ENCODE results near the gene LILRA6.
"Not testable (repeated sequence)": the region's sequence is repeated elsewhere in the genome, so short reads cannot be mapped to it uniquely, and the experiment has no call there.

DNA sequence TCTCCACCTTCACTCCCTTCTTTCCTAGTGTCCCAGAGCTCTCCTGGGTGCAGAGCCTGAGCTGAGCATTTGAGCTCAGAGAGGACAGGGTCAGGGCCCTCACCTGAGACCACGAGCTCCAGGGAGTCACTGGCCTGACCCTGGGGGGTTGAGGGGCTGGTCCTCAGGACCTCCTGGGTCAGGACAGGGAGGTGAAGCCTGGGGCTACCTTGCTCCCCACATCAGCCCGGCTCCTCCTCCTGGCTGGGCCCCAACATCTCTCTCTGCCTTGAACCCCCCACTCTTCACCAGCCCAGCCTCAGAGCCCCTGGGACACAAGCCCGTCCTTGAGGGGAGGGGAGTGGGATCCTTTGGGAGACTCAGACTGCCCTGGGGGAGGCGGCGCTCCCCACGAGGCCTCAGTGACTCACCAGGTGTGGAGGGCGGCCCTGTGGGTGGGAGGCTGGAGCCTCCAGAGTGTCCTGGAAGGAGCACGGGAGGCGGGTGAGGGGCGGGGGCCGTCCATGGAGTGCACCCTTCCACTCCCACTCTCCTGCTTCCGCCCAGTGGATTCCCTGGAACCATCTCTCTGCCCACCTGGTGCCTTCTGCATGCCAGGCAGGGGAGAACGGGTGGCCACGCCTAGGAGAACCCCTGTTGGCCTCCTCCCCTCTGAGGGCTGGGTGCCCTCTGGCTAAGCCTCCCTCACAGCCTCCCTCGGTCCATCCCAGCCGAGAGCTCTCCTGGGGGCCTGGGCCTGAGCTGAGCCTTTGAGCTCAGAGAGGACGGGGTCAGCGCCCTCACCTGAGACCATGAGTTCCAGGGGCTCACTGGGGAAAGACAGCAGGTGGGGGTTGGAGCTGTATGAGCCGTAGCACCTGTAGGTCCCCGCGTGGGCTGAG, 2.9 kb downstream of the LILRA6 start:
- TF ChIP-seq, protein P1, sequence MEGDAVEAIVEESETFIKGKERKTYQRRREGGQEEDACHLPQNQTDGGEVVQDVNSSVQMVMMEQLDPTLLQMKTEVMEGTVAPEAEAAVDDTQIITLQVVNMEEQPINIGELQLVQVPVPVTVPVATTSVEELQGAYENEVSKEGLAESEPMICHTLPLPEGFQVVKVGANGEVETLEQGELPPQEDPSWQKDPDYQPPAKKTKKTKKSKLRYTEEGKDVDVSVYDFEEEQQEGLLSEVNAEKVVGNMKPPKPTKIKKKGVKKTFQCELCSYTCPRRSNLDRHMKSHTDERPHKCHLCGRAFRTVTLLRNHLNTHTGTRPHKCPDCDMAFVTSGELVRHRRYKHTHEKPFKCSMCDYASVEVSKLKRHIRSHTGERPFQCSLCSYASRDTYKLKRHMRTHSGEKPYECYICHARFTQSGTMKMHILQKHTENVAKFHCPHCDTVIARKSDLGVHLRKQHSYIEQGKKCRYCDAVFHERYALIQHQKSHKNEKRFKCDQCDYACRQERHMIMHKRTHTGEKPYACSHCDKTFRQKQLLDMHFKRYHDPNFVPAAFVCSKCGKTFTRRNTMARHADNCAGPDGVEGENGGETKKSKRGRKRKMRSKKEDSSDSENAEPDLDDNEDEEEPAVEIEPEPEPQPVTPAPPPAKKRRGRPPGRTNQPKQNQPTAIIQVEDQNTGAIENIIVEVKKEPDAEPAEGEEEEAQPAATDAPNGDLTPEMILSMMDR (IDR thresholded peaks at IDR 0.05): not testable (repeated sequence)
- TF ChIP-seq POLR2A (IDR thresholded peaks at IDR 0.05): not testable (repeated sequence)

Measured in body of pancreas (tissue), 4 donors.